ENCODE results near the gene RWDD4.

DNA sequence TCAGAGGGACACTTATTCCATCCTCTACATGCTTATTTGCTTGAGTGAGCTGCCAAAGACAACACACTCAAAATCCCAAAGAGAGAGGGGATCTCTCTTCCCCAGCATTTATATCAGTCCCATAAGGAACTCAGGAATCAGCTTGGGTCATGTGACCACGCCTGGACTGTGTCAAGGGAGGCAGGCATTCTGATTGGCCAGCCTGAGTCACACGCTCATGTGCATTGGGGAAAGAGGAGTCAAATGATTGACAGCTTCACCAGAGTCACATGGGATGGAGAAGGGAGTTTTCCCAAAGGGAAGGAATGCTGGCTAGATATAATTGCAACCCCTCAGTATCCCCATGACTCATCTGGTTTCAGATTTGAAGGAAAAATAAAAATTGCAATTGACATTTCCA lies 49.0 kb downstream of the RWDD4 start:
- TF ChIP-seq, protein P1, sequence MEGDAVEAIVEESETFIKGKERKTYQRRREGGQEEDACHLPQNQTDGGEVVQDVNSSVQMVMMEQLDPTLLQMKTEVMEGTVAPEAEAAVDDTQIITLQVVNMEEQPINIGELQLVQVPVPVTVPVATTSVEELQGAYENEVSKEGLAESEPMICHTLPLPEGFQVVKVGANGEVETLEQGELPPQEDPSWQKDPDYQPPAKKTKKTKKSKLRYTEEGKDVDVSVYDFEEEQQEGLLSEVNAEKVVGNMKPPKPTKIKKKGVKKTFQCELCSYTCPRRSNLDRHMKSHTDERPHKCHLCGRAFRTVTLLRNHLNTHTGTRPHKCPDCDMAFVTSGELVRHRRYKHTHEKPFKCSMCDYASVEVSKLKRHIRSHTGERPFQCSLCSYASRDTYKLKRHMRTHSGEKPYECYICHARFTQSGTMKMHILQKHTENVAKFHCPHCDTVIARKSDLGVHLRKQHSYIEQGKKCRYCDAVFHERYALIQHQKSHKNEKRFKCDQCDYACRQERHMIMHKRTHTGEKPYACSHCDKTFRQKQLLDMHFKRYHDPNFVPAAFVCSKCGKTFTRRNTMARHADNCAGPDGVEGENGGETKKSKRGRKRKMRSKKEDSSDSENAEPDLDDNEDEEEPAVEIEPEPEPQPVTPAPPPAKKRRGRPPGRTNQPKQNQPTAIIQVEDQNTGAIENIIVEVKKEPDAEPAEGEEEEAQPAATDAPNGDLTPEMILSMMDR (IDR thresholded peaks at IDR 0.05): no peak
- TF ChIP-seq POLR2A (IDR thresholded peaks at IDR 0.05): no peak

All from uterus (tissue), 2 donors.